Ovary (tissue), 3 donors: ENCODE measurements around the gene EPHB1.

ENCODE experiments used
- CTCF ChIP-seq, 3 donors: fragments of 450-650 bp in 2 of 3; fragments of 200-600 bp in 1 of 3; IDR thresholded peaks; one replicate each; pipeline versions ENCODE4 v1.5.1 to v1.8.0; 2016 to 2022; ENCODE audit warnings: antibody characterized with exemption in 3 of 3, mild to moderate bottlenecking in 1 of 3
- EP300 ChIP-seq: sonication (generic); formaldehyde crosslinking; IDR thresholded peaks from one replicate; pipeline ENCODE4 v1.6.1; 2017; ENCODE audit warnings: antibody characterized with exemption
- POLR2A ChIP-seq: fragments of 450-650 bp; IDR thresholded peaks from one replicate; pipeline ENCODE4 v1.6.1; 2017; ENCODE audit warnings: antibody characterized with exemption, mild to moderate bottlenecking, moderate library complexity
- donor health status: DM: no; HTN: no; CAD: no.

DNA sequence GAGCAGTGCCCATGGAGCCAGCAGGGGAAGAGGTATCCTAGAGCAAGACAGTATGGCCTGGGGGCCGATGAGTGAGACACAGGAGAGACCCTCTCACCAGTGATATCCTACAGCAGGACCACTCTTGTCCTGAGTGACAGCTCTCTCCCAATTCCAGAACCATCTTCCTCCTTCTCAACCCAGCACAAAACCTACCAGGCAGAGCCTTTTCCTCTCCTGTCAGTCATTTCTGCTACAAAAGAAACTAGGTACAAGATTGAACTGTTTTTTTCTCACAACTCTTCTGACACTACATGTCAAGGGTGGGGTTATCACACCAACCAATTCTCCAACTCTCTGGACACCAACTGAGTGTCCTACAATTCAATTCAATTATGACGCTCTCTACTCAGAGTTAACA, 506.6 kb downstream of the EPHB1 start:
- no peak for TF ChIP-seq POLR2A
- TF ChIP-seq CTCF (IDR thresholded peaks at IDR 0.05): no peak
- TF ChIP-seq EP300: no peak
